GM21360 (cell line): Measurements from ENCODE around the gene WDR31.
"Not testable (repeated sequence)": the region's sequence is repeated elsewhere in the genome, so short reads cannot be mapped to it uniquely, and the experiment has no call there.

Experiments used
- ATAC-seq: cut with Tn5 transposase; IDR thresholded peaks from one replicate; pipeline ENCODE4 v1.9.1; 2021; ENCODE audit warnings: mild to moderate bottlenecking, moderate library complexity; ENCODE audit not compliant: unreplicated experiment

The WDR31 gene

GRCh38 chr9:113340011-113340699 lies at the start of gene WDR31:
TSS of gene WDR31 (minus strand) at chr9:113340275. CDS start at chr9:113332022, 8,253 bp downstream.
- peak; percentile 95 for ATAC-seq

- ATAC-seq: no peak
These were observed 49.4 kb upstream of the WDR31 start for GRCh38 chr9:113389451-113389850.

GRCh38 chr9:113388833-113389232 lies 48.8 kb upstream of the WDR31 start:
- no peak for ATAC-seq

- no peak for ATAC-seq
These were observed 47.6 kb upstream of the WDR31 start for GRCh38 chr9:113387560-113388230.

GRCh38 chr9:113386571-113387393 lies 46.7 kb upstream of the WDR31 start:
- no peak for ATAC-seq

GRCh38 chr9:113381909-113382411 lies 41.9 kb upstream of the WDR31 start:
- ATAC-seq: no peak

- ATAC-seq: not testable (repeated sequence)
These were observed 41.4 kb upstream of the WDR31 start for GRCh38 chr9:113381441-113381840.

- no peak for ATAC-seq
These were observed 40.8 kb upstream of the WDR31 start for GRCh38 chr9:113380869-113381378.

- ATAC-seq: not testable (repeated sequence)
These were observed 39.7 kb upstream of the WDR31 start for GRCh38 chr9:113379829-113380210.

- not testable (repeated sequence) for ATAC-seq
These were observed 39.2 kb upstream of the WDR31 start for GRCh38 chr9:113379094-113379828.

GRCh38 chr9:113376634-113377567 lies 36.8 kb upstream of the WDR31 start, which contains the start of gene HDHD3:
TSS of gene HDHD3 (minus strand) at chr9:113376986. CDS start at chr9:113374354, 2,632 bp downstream.
- peak; percentile 62 for ATAC-seq

- no peak for ATAC-seq
These were observed 35.3 kb upstream of the WDR31 start for GRCh38 chr9:113375057-113376023.

GRCh38 chr9:113373676-113374392 lies 33.8 kb upstream of the WDR31 start:
- no peak for ATAC-seq

- no peak for ATAC-seq
These were observed 33.2 kb upstream of the WDR31 start for GRCh38 chr9:113373256-113373655.

GRCh38 chr9:113372059-113372458 lies 32.0 kb upstream of the WDR31 start:
- no peak for ATAC-seq

GRCh38 chr9:113370806-113371325 lies 30.8 kb upstream of the WDR31 start:
- ATAC-seq: no peak

- no peak for ATAC-seq
These were observed 29.7 kb upstream of the WDR31 start for GRCh38 chr9:113369855-113370140.
